Body of pancreas (tissue), 4 donors: ENCODE measurements around the gene SLC9A9. TPM values are rescaled to one million over a fixed set of nuclear protein-coding genes. Genes with fewer than 3 reads are reported as not detected.

Experiments
- ATAC-seq: fragments of 150-250 bp; one replicate; pipeline ENCODE4 v1.9.1; 2016
- DNase-seq, 4 donors: peaks; one replicate each; pipeline ENCODE4 v3.0.0-alpha.2; 2019
- H3K27ac ChIP-seq, 4 donors: fragments of 200-600 bp; sonication (generic); 1 replicate in 3 of 4; 2 replicates in 1 of 4; pipeline versions ENCODE4 v1.5.1 to v1.6.1; 2016 to 2019; ENCODE audit warnings: mild to moderate bottlenecking in 1 of 4, mixed read lengths in 1 of 4, moderate library complexity in 1 of 4
- H3K27me3 ChIP-seq, 2 donors: fragments of 200-600 bp; sonication (generic); one replicate each; pipeline ENCODE4 v1.6.0; 2016; ENCODE audit warnings: mild to moderate bottlenecking in 1 of 2
- H3K36me3 ChIP-seq, 2 donors: fragments of 200-600 bp; sonication (generic); replicated peaks in 1 of 2; 2 replicates each; pipeline ENCODE4 v1.5.1; 2016; ENCODE audit warnings: low read depth in 2 of 2; ENCODE audit not compliant: insufficient read depth in 1 of 2
- H3K4me1 ChIP-seq: fragments of 200-600 bp; sonication (generic); one replicate; pipeline ENCODE4 v1.6.0; 2016
- H3K4me3 ChIP-seq, 2 donors: fragments of 200-600 bp; sonication (generic); 1 replicate in 1 of 2; 2 replicates in 1 of 2; pipeline ENCODE4 v1.5.1; 2016 to 2019
- H3K9me3 ChIP-seq, 3 donors: fragments of 200-600 bp; sonication (generic); 1 replicate in 2 of 3; 2 replicates in 1 of 3; pipeline ENCODE4 v1.5.1; 2016
- CTCF ChIP-seq, 7 experiments: fragments of 450-650 bp in 4 of 7; fragments of 200-600 bp in 3 of 7; sonication (generic) in 3 of 7; IDR thresholded peaks; one replicate each; pipeline ENCODE4 v1.5.1; 2016 to 2019; ENCODE audit warnings: antibody characterized with exemption in 7 of 7
- POLR2A ChIP-seq, 3 donors: fragments of 450-650 bp; IDR thresholded peaks; one replicate each; pipeline ENCODE4 v1.6.1; 2016; ENCODE audit warnings: antibody characterized with exemption in 3 of 3, mild to moderate bottlenecking in 2 of 3
- WGBS, 2 donors: methylation state at CpG; one replicate each; pipeline ENCODE4 v1.1.5; 2017; 5-methylcytosine and 5-hydroxymethylcytosine counted together
- intact Hi-C: fragments of 100-400 bp; cut with DNase I; formaldehyde crosslinking; loops from one replicate; pipeline ENCODE4 v1.15.1; 2023
- total RNA-seq, 2 donors: library from RNA; depleted of rRNA; stranded (reverse); fragments of >200 nt; gene quantifications; one replicate each; pipeline ENCODE4 v1.1.0, GENCODE V29; 2016

The SLC9A9 gene
- total RNA-seq, 2 donors from 2014 or later = 1.6 to 2.3 TPM

DNA sequence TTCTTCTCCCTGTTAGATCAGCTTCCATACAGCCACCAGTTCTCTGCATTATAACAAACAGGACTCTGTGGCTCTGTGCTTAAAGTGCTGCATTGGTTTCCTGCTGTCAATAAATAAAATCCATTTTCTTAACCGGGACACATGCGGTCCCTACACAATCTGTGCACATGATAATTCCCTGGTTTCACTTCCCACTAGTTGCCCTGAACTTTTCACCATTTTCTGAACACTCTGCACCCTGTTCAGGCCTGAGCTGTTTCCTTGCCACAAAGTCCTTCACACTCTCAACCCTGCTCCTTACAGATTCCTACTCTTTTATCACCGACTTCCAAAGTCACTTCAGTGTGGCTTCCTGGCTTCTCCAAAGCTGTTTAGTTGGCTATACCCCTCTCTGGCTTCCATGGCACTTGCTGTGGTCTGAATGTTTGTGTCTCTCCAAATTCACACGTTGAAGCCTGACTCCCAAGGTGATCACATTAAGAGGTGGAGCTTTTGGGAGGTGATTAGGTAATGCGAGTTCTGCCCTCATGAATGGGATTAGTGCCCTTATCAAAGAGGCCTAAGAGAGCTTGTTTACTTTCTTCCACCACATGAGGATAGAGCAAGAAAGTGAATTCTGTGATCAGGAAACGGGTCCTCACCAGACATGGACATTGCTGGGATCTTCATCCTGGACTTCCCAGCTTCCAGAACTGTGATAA, 495.3 kb downstream of the SLC9A9 start:
- Histone ChIP-seq H3K9me3 (no peaks in the 10 kb centered on the region), H3K4me1 (no peaks in the 10 kb centered on the region), H3K27me3 (no peaks in the 10 kb centered on the region), H3K27ac (no peak overlapping the region), H3K36me3 (no peaks in the 10 kb centered on the region), H3K4me3 (no peak overlapping the region)
- TF ChIP-seq POLR2A (IDR thresholded peaks at IDR 0.05) = no peak
- no peak for TF ChIP-seq CTCF (IDR thresholded peaks at IDR 0.05)
- DNase-seq = no peak
- intact Hi-C loops = no loop called here
- WGBS, 2 donors = 63 to 66% methylated on average over 6 of the region's 6 CpGs
- no peak for ATAC-seq

GRCh38 chr3:143351895-143352608, 496.2 kb downstream of the SLC9A9 start:
- no peaks in the 10 kb centered on the region for H3K27me3 ChIP-seq
- no peaks in the 10 kb centered on the region for H3K4me1 ChIP-seq
- intact Hi-C loops = no loop called here
- DNase-seq (no peak), ATAC-seq (no peak)
- no peaks in the 10 kb centered on the region for H3K9me3 ChIP-seq
- TF ChIP-seq POLR2A (IDR thresholded peaks at IDR 0.05) (no peak), CTCF (IDR thresholded peaks at IDR 0.05) (no peak)
- H3K4me3 ChIP-seq = no peak overlapping the region
- WGBS, 2 donors = 68 to 81% methylated on average over 4 of the region's 4 CpGs
- H3K27ac ChIP-seq = no peak overlapping the region
- H3K36me3 ChIP-seq = no peaks in the 10 kb centered on the region

GRCh38 chr3:143351354-143351753, 496.9 kb downstream of the SLC9A9 start:
- intact Hi-C loops = no loop called here
- no peak overlapping the region for H3K4me3 ChIP-seq
- no peak for ATAC-seq
- DNase-seq = no peak
- H3K36me3 ChIP-seq = no peaks in the 10 kb centered on the region
- H3K27me3 ChIP-seq = no peaks in the 10 kb centered on the region
- no peaks in the 10 kb centered on the region for H3K9me3 ChIP-seq
- H3K27ac ChIP-seq = no peak overlapping the region
- WGBS, 2 donors = 49 to 80% methylated on average over 2 of the region's 2 CpGs
- H3K4me1 ChIP-seq = no peaks in the 10 kb centered on the region
- no peak for TF ChIP-seq POLR2A (IDR thresholded peaks at IDR 0.05)
- no peak for TF ChIP-seq CTCF (IDR thresholded peaks at IDR 0.05)

- Histone ChIP-seq H3K36me3 (no peaks in the 10 kb centered on the region), H3K27me3 (no peaks in the 10 kb centered on the region), H3K27ac (no peak overlapping the region), H3K4me1 (no peaks in the 10 kb centered on the region), H3K9me3 (no peaks in the 10 kb centered on the region), H3K4me3 (no peak overlapping the region)
- ATAC-seq (no peak), DNase-seq (no peak)
- no peak for TF ChIP-seq POLR2A (IDR thresholded peaks at IDR 0.05)
- intact Hi-C loops = no loop called here
- 83 to 89% methylated on average over 2 of the region's 2 CpGs for WGBS, 2 donors
These were observed 498.8 kb downstream of the SLC9A9 start for GRCh38 chr3:143349455-143349854.

- WGBS, 2 donors = 65 to 70% methylated on average over 5 of the region's 5 CpGs
- no peaks in the 10 kb centered on the region for H3K9me3 ChIP-seq
- no peaks in the 10 kb centered on the region for H3K36me3 ChIP-seq
- no peak overlapping the region for H3K27ac ChIP-seq
- H3K4me3 ChIP-seq = no peak overlapping the region
- intact Hi-C loops = no loop called here
- no peak for ATAC-seq
- H3K4me1 ChIP-seq = no peaks in the 10 kb centered on the region
- TF ChIP-seq POLR2A (IDR thresholded peaks at IDR 0.05) (no peak), CTCF (IDR thresholded peaks at IDR 0.05) (no peak)
- H3K27me3 ChIP-seq = no peaks in the 10 kb centered on the region
- DNase-seq = no peak
These were observed 499.6 kb downstream of the SLC9A9 start for GRCh38 chr3:143348486-143349327.
